HG03066 (cell line): ENCODE measurements around the gene CARD19.
A peak's percentile ranks its signal among the peaks of the same experiment; 100 is the strongest.

Source experiments
- ATAC-seq: cut with Tn5 transposase; IDR thresholded peaks from one replicate; pipeline ENCODE4 v1.9.1; 2021; ENCODE audit warnings: low read depth; ENCODE audit not compliant: unreplicated experiment

The CARD19 gene

DNA sequence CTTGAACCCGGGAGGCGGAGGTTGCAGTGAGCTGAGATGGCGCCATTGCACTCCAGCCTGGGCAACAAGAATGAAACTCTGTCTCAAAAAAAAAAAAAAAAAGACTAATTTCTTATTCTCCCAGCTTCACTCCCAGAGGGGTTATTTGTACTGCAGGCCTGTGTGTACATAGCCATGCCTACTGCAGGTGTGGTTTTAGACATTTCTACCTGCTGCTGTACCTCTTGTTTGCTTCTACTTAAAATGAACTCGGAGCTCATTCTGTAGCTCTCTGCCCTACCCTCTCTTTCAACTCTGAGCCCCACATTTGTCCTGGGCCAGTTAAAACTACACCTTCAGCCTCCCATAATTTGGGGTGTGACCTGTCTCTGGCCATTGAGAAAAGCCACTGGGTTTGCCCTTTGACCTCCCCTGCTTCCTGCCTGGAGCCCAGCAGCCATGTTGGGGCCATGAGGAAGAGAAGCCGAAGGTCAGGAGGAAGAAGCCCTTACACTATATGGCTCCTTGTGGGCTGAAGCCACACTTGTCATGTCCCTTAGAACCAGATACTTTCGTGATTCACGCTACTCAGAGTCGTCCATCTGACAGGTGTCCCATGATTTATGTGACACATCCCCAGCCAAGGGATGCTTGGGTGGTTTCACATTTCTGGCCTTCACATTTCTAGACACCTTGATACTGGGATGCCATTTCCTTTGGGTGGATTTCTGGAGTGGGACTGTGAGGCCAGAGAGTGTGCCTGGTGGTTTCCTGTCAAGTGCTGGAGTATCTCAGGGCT is 9.4 kb upstream of the CARD19 start:
- no peak for ATAC-seq

DNA sequence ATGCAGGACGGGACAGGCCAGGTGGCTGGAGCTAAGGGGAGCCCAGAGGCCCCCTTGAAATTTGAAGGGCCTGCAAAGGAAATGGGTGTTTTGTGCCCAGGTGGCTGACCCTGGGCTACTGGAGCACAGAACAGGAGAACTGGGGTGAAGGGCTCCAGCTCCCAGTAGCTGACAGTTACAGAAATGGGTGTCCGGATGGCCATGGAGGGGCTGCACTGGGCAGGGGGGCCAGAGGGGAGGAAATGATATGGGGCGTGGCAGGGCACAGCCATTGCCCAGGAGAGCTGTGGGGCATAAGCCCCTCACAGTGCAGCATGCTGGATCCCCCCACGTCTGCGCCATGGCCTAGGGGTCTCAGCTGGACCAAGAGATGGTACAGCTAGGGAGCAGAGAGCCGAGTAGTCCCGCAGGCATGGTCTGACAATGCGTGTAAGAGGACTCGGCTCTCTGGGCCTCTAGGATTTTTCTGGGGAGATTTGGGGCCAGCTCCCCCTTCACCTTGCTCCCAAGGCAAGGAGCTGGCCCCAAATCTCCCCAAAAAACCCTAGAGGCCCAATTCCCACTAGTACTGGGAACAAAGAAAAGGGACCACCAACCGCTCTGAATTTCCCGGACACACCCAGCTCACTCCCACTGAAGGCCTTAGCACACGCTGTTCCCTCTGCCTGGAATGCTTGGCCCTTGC is 7.9 kb upstream of the CARD19 start:
- ATAC-seq, result no peak

DNA sequence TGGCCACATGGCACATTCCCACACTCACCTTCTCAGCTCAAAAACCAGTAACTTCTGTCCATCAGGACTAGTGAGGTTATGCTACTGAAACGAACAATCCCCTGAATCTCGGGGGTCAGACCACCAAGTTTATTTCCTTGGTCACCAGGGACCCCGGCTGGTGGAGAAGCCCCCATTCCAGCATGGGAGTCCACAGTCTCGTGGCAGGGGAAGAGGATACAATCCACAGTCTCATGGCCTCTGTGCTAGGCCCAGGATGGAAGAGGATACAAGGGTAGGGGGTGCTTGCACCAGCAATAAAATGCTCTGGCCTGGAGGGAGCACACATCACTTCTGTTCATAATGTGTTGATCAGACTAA is 7.4 kb upstream of the CARD19 start:
- ATAC-seq, result no peak

DNA sequence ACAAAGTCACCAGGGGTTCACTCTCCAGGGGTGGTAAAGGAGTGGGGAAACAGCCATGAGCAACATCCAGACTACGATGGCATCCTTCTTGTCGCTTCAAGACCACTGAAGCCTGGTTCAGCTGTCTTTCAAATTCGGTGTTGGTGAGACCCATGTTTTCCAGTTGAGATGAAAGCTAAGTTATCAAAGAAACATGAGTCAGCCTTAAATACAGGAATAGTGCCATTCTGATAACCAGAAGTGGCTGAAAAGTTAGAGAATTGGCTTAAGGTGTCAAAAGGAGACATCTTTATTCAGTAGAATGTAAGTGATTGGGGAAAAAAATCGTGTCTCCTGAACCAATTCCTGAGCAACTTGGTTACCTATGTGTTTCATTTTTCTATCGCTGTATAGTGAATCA is 7.0 kb upstream of the CARD19 start:
- ATAC-seq, result no peak

DNA sequence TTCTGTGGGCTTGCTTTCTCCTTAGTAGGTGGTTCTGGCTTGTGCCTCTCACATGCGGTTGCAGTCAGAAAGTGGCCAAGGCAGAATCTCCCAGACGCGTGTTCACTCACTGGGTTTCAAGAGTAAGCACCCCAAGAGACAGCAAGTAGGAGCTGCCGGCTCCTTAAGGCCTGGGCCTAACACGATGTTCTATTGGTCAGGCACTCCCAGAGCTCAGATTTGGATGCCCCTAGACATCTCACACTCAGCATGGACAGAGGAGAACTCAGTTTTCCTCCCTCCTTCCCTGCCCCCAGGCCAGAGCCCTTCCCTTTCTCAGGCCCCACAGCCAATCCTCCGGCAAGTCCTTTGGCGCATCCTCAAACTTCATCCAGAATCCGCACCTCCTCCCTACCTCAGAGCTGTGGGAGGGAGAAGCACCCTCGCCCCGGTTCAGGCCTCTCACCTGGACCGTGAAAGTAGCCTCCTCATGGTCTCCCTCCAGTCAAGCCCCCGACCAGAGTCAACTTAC is 6.5 kb upstream of the CARD19 start:
- no peak for ATAC-seq

DNA sequence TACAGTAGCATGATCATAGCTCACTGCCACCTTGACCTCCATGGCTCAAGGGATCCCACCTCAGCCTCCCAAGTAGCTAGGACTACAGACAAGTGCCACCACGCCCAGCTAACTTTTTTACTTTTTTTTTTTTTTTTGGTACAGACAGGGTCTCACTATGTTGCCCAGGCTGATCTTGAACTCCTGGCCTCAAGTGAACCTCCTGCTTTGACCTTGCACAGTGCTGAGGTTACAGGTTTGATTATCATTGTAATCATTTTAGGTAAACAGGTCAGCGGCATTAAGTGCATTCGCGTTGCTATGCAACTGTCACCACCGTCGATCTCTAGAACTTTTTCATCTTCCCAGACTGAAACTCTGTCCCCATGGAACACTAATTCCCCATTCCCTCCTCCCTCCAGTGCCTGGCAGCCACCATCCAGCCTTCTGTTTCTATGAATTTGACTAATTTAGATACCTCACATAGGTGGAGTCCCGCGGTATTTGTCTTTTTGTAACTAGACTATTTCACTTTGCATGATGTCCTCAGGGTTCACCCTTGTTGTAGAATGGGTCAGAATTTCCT is 5.8 kb upstream of the CARD19 start:
- ATAC-seq, result no peak

DNA sequence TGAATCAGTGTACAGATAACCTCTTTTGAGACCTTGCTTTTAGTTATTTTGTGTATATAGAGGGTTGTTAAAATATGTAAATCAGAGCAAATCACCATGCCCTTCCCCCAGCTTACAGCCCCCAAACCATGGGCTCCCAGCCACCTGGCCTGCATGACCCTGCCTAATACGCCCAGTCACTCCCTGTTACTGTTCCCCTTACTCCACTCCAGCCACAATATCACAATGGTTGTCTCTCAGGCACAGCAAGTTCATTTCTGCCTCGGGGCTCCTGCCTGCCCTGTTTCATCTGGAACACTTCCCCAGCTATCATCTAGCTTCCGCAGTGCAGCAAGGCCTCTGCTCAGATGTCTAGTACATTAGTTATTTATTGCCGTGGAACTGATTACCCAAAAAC is 5.0 kb upstream of the CARD19 start:
- no peak for ATAC-seq

DNA sequence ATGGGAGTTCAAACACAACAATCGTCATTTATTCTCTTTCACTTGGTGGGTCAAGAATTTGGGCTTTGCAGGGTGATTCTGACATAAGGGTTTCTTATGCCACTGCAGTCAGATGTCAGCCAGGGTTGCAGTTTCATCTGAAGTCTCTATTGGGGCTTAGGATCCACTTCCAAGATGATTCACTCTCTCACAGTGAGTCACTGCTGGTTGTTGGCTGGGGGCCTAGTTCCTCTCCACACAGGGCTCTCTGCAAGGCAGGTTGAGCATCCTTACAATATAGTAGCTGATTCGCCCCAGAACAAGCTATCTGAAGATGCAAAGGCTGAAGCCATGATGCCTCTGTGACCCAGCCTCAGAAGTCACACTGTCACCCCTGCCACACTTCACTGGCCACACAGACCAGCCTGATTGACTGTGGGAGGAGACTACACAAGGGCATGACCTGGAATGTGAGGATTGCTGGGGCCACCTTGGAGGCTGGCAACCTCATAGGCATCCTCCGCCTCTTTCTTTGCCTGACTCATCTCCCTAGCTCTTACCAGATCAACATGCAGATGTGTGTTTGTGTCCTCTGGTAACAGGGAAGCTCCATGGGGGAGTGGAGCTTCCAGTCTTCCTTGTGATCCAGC is 4.5 kb upstream of the CARD19 start:
- no peak for ATAC-seq

DNA sequence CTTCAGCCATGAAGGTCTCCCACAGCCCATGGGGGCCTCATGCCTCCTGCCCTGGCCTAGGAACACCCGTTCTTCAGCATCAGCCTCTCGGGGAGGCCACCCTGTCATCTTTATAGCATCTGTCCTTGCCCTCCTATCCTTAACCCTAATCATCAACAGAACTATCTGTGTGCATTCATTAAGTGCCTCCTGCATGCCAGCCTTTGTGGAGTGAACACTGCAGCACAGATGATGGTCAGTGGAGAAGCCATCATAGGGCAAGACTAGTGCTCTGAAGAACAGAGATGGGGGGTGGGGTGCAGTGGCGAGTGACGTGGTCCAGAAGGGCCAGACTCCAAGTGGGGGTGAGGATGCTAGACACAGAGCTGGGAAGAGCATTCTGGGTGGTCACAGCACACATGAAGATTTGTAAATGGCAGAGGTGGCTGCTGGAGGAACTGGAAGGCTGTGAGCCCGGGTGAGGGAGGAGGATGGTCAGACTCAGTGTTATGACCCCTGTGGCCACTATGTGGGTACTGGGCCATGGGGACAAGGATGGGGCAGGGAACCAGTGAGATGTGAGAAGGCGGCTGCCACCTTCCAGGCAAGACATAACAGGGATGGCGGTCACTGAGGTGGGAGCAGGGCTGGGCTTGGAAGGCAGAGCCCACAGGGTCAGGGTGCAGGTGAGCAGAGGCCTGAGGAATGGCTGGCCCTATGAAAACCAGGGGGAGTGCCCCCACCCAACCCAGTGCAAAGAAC is 3.6 kb upstream of the CARD19 start:
- no peak for ATAC-seq

DNA sequence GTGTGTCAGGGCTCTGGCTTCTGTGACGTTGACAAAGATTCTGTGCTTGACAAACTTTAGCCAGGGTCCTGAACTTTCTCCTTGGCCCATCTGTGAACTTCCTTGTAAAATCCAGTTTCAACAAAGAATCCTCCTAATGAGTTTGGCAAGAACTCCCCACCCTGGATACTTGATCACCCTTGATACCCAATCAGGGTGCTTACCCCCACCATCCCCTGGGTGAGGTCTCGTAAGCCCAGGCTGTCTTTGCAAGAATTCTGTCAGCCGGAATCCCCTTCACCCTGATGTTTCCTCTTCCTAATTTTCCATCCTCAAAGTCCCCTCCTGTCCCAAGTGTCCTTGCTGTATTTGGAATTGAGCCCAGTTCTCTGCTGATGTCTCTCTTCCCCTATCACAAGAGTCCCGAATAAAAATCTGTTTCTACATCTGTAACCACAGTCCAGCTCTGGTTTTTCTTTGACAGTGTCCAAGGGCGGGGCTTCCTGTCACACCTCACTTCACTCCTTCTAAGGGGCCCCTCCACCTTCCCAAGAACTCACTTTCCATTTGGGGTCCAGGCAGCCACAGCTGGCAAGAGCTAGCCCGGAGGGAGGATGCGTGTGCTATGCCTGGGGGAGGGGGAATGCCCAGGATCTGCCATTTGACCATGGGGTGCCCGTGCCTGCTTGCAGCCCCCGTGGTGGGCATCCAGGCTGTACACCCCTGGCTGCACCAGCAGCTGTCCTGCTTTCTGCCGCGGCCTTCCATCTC is 2.7 kb upstream of the CARD19 start:
- ATAC-seq, result no peak

DNA sequence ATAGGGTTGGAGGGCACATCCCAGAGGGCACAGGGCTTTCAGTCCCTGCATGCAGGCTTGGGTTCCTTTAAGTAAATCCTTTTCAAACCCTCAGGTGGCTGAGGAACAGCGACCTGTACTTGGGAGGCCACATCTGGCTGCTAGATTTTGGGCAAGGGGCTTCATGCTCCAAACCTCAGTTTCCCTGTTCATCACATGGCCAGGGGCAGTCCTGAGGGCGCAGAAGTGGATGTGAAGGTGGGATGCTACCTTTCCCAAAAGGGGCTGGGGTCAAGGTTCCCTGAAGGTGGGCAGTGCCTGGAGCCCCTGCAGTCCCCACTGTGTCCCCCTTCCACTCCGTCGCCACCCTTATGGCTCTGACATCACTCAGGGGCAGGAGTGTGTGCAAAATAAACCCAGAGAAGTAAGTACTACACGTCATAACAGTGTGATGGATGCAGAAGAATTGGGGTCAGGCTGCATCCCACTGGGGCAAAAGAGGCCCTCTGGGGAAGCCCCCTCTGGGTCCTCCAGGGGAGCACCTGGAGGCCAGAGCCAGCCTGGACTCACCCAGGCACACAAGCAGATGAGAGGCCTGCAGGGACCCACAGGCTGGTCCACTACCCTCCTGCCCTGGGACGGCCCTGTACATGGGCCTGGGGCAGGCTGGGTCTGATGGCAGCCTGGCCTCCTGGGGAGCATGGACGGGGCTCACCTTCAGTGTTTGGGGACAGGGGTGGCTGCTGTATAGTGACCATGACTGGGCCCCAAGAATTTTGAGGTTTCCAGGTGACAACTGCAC is 1.9 kb upstream of the CARD19 start:
- no peak for ATAC-seq

DNA sequence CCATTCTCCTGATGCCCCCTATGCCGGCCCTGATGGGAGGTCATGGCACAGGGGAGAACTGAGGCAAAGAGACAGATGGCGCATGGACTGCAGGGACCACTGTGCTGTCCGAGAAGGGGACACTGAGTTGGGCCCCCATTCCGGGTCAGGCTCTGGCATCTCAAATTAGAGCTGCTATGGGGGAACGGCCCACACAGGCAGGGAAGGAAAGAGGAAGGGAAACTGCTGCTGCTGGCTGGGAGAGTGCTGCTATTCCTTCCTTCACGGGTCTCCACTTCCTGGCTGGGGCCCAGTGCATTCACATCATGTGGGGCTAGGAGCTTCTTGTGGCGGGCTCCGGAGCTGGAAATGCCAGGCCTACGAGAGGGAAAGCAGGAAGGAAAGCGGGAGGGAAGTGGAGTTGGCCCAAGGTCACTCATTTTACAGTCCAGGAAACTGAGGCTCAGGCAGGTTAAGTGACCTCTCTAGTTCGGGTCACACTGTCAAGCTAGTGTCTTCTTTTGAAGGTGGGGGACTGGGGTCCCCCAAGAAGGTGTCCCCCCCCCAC is 1.3 kb upstream of the CARD19 start:
- ATAC-seq, result peak; percentile 23

DNA sequence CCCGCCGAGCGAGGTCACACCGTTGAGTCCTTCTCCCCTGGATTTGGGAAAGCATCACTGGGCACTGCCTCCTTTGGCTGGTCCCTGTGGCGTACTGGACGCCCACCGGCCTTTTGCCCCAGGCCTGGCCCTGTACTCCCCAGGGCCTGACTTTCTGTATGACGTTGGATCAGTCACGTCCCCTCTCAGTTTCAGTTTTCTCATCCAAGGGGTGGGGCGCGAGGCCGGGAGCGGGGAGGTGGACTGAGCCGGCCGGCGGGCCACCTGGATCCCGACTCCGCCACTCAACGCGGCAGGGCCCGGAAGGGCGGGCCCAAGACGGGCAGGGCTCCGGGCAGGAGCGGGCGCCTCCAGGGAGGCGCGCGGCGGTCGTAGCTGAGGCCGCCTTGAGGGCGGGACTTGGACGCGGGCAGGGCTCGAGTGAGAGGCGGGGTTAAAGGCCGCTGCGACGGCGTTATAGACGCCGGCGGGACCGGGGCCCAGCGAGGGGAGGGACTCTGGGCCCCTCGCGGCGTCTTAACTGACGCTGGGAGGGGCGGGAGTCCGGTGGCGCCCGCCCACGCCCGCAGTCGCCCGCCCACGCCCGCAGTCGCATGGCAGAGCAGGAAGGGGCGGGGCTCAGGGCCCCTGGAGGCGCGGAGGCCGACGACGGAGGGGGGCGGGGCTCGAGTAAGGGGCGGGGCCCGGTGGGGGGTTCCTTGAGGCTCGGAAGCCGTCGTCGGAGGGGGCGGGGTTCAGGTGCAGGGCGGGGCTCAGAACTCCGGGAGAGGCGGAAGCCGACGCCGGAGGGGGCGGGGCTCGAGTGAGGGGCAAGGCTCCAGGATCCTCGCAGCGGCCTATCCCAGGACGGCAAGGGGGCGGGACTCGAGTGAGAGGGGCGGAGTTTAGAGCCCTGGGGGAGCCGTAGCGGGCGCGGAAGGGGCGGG is 549 bp upstream of the CARD19 start:
- ATAC-seq, result peak; percentile 55

DNA sequence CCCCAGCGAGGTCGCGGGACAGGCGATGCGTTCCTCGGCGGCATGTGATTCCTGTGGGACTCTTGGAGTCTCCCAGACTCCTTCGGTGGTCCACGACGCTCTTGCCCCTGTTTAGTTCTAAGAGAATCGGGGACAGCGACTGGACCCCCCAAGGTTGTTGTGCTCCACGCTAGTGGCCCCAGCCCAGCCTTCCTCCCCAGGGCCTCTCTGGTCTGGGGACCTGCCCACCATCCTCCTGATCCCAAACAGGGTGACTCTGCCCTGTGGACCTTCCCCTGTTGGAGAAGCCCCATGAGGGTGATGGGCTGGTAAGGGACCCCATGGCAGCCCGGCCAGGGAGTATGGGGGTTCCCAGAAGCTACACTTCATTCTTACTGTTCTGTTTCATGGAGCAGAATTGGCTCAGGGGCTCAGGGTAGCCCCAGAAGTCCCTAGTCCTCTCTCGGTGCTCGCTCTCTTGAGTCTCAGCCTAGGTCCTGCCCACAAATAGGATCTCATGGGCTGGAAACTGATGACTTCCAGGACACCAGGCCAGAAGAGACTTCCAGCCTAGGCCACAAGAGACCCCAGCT is 880 bp downstream of the CARD19 start:
- no peak for ATAC-seq

DNA sequence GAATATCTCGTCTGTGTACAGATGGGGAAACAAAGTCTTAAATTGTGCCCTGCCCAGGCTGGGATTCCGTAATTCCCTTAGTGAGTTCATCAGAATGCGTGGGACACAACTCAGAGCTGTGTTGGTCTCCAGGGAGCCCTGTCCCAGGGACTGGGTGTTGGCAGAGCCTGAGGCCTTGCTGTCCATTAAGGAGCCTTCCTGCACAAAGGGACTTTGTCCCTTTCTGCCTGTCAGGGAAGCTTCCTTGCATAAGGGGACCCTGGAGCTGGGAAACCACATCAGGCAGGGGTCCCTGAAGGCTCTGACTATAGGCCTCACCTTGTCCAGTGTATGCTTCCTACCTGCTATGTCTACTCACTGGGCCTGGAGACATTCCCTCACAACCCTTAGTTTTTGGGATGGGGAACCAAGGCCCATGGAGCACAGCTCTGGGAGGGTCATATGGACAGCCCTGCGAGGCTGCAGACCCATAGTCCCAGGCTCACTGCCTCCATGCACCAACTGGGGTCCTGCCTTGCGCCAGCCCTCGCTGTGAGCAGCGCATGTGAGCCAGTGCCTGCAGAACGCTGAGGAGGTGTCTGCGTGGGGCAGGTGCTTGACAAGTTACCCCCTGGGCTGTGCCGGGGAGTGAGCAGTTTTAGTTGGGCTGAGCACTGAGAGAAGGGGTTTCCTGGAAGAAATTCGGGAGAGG is 1.6 kb downstream of the CARD19 start:
- no peak for ATAC-seq

DNA sequence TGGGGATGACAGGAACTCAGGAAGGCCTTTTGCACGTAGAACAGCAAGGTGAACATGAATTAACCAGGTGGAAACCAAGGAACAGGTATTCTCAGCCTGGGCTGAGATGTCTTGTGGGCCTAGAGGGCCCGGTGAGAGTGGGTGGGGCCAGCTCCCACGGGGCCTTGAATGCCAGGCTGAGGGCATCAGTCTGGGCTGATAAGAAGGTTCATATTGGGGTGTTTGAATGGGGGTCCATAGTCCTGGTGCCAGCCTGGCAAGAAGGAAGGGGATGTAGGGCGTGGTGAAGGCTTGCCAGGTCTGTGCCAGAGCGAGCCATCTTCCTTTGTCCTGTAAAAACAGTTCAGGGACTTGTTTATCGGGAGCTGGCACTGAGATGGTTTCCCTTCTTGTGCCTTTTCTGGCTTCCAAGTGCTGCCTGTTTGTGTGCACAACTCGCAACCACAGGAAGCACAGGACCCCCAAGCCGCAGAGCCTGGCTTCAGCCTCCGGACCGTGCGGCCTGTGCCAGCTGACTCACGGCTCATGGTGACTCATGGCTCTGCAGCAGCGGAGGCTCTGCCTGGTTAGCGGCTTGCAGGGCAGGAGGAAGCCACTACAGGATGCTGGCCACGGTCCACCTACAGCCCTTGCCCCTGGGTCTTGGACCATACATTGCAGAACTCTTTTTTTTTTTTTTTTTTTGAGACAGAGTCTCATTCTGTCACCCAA is 2.4 kb downstream of the CARD19 start:
- no peak for ATAC-seq
